CD4-positive, alpha-beta T cell treated with Interleukin-17A for 4 hours (primary cell): ENCODE measurements around the gene KLHL18.
"Not testable (repeated sequence)": the region's sequence is repeated elsewhere in the genome, so short reads cannot be mapped to it uniquely, and the experiment has no call there.

ENCODE experiments used
- DNase-seq: peaks from one replicate; pipeline ENCODE4 v3.0.0-alpha.2; 2020; ENCODE audit warnings: mixed read lengths

KLHL18 gene

GRCh38 chr3:47366833-47367232 is 84.1 kb downstream of the KLHL18 start:
- DNase-seq, result no peak

GRCh38 chr3:47367631-47368030 is 84.9 kb downstream of the KLHL18 start:
- DNase-seq, result no peak

DNA sequence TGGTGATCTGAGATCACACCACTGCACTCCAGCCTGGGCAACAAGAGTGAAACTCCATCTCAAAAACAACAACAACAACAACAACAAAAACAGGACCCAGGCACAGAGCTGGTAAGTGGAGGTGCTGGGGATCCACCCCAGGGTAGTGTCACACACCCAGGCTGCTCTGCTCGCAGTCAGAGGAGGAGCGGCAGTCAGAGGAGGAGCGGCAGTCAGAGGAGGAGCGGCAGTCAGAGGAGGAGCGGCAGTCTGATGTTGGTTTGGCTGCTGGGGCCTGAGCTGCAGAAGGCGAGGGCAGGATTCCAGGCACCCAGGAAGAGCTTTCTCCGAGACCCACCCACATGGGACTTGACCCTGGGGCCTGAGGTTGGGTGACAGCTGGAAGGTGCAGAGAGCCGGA is 87.3 kb downstream of the KLHL18 start:
- not testable (repeated sequence) for DNase-seq

DNA sequence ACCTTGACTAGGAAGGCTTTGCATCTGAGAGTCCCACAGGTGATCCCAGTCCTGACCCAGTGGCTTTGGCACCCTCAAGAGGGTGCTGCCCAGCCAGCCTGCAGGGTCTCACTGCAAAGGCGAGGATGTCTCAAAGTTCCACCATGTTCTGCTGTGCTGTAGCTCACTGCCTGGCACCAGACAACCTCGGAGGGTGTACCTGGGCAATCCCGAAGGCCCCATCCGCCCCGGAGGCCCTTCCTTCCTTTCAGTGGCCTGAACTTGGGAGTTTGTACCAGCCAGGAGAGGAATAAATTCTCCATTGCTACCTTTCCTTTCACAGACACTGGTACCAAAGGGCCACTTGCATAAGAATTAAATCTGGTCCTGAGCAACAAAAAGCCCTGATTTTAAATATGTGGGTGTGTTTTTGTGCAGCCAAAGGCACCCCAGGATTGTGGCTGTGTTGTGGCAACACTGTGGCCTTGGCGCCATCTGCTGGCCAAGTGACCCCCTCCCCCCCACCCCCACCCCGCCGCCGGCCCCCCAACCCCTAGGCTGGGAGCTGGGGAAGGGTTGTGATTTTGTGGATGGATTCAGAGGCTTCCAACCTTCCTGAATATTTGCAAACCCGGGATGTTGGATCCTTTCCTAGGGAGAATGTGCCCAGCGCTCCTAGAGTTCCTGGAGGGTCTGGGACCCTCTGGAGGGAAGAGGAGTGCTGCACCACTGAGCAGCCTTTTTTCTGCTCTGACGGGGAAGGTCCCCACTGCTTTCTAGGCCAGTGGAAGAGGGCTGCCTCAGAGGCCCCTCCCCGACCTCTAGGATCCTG is 88.3 kb downstream of the KLHL18 start:
- peak; percentile 56 for DNase-seq

- no peak for DNase-seq
These were observed 91.8 kb downstream of the KLHL18 start for GRCh38 chr3:47374587-47374986.

- no peak for DNase-seq
These were observed 93.6 kb downstream of the KLHL18 start for GRCh38 chr3:47376393-47376792.

DNA sequence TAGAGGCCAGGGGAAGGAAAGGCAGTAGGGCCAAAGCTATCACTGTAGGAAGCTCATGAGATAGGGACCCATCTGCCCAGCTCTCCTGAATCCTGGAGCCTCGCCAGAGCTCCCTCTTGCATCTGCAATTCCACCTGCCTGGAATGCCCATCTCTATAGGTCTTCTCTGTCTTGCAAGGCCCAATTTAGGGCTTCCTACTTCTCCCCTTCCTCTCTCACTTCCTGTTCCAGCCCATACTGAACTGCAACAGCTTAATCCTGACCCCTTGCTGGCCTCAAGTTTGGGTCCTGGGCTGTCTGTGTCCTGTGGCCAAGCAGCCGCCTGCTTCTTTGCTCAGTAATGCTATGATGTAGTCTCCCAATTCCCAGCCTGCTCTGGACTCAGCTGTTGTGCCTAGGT is 94.4 kb downstream of the KLHL18 start:
- DNase-seq, result no peak

- DNase-seq, result no peak
These were observed 96.1 kb downstream of the KLHL18 start for GRCh38 chr3:47378869-47379268.

DNA sequence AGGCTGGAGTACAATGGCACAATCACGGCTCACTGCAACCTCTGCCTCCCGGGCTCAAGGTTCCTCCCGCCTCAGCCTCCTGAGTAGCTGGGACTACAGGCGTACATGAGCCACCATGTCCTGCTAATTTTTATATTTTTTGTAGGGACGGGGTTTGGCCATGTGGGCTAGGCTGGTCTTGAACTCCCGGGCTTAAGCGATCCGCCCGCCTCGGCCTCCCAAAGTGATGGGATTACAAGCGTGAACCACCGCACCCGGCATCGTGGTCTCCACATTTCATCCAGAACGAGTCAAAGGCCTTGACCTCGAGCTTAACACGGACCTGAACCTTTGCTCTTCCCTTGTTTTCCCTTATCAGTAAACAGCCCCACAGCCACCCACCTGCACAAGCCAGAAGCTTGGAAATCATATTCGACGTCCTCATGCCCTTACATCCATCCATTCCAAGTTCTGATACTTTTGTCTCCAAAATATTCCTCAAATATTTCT is 96.7 kb downstream of the KLHL18 start:
- DNase-seq, result no peak

DNA sequence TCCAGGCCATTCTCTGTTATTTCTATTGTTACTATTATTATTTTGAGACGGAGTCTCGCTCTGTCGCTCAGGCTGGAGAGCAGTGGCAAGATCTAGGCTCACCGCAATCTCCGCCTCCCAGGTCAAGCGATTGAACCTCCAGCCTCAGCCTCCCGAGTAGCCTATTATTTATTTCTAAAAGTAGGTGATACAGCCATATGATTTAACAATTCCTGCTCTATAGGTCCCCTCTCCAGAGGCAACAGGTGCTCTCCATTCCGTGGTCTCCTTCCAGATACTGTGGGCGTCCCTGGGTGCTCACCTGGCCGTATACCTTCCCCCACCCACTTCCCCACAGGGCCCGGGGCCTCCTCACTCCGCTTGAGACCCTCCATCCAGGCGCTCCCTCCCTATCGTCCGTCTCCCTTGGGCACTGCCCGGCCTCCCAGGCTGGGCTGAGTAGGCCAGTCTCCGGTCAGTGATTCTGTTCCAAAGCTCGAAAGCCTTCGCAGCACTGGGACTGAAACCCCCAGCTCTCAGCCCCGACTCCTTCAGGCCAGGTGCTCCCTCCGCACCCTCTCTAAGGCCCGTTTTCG is 97.4 kb downstream of the KLHL18 start:
- DNase-seq, result no peak

DNA sequence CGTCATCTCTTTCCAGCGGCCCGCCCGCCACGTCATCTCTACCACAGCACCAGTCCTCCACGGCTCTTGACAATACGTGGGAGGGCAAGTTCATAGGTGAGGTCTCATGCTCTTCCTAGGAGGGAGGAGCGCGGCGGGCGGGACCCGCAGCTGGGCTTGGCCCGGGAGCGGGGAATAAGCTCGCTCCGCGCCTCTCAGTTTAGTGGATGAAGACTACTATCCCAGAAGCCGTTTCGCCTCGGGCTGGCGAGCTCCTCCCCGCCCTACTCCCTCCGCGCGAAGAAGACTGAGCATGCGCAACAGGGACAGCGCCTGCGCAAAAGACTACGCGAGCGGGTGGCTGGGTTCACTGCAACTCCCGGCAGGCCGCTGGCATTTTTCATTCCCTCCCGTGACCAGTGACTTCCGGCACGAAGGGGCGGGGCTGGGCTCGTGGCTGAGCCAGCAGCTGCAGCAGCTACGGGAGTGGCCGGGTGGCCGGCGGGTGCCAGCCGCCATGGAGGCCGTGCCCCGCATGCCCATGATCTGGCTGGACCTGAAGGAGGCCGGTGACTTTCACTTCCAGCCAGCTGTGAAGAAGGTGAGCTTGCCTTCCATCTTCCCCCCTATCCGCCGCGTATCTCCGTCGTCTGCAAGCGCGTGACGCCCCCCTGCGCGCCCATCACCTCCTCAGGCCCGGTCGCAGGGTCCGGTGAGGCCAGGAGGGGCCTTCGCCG is 98.0 kb downstream of the KLHL18 start, which contains the start of gene PTPN23:
Gene PTPN23 (plus strand): TSS at position 421 of the 716 bp plus-strand sequence. CDS start 76 bp downstream, at position 497.
- DNase-seq, result peak; percentile 99

DNA sequence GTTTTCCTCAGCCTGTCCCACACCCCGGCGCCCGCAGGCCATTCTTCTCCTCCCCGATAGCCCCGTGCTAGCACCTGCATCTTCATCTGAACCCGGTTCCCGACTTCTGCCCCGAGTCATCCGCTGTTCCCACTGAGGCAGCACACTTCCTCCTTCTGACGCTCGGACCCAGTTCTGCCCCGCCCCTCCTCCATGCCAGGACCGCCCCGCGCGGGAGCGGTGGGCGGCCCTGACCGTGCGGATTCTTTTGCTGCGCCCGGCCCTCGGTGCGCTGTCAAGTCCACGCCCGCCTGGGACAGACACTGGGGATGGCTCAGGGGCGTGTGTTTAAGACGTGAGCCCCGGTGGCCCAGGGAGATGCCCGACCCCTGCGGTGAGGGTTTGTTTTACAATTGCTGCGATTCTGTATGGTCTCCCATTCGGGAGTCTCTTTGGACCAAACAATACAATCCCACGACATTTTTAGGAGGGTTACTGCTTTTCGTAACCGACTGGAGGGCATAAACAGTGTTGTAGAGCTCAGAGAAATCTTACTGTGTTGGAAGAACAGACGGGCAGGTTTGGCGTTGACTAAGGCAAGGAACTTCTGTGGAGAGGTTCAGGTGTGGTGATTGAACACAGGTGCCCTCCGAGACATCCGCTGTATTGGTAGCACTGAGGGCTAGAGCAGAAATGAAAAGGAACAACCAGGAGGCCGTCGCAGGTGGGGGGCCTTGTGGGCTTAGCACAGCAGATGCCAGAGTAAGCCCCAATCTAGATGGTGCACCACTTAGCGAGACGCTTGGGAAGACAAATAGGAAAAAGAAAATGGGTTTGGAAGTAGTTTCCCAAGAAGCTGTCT is 98.8 kb downstream of the KLHL18 start:
- DNase-seq, result peak; percentile 79

GRCh38 chr3:47384425-47384824 is 101.7 kb downstream of the KLHL18 start:
- DNase-seq, result no peak

- DNase-seq, result no peak
These were observed 102.3 kb downstream of the KLHL18 start for GRCh38 chr3:47385007-47385406.

- DNase-seq, result no peak
These were observed 103.1 kb downstream of the KLHL18 start for GRCh38 chr3:47385796-47386195.

DNA sequence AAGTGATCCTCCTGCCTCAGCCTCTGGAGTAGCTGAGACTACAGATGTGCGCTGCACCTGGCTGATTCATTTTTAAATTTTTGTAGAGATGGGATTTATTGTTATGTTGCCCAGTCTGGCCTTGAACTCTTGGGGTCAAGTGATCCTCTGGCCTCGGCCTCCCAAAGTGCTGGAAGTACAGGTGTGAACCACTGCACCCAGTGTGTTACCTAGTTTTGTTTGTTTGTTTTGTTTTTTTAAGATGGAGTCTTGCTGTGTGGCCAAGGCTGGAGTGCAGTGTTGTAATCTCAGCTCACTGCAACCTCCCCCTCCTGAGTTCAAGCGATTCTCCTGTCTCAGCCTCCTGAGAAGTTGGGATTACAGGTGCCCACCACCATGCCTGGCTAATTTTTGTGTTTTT is 110.2 kb downstream of the KLHL18 start:
- DNase-seq, result no peak

- DNase-seq, result no peak
These were observed 111.6 kb downstream of the KLHL18 start for GRCh38 chr3:47394140-47394870.

- no peak for DNase-seq
These were observed 112.1 kb downstream of the KLHL18 start for GRCh38 chr3:47394881-47395280.
